GM19324 (cell line): Measurements from ENCODE around the gene UBE2G2.

Experiments used
- ATAC-seq: cut with Tn5 transposase; IDR thresholded peaks from one replicate; pipeline ENCODE4 v1.9.1; 2021; ENCODE audit warnings: mild to moderate bottlenecking, moderate library complexity; ENCODE audit not compliant: unreplicated experiment, low FRiP score

The UBE2G2 gene

DNA sequence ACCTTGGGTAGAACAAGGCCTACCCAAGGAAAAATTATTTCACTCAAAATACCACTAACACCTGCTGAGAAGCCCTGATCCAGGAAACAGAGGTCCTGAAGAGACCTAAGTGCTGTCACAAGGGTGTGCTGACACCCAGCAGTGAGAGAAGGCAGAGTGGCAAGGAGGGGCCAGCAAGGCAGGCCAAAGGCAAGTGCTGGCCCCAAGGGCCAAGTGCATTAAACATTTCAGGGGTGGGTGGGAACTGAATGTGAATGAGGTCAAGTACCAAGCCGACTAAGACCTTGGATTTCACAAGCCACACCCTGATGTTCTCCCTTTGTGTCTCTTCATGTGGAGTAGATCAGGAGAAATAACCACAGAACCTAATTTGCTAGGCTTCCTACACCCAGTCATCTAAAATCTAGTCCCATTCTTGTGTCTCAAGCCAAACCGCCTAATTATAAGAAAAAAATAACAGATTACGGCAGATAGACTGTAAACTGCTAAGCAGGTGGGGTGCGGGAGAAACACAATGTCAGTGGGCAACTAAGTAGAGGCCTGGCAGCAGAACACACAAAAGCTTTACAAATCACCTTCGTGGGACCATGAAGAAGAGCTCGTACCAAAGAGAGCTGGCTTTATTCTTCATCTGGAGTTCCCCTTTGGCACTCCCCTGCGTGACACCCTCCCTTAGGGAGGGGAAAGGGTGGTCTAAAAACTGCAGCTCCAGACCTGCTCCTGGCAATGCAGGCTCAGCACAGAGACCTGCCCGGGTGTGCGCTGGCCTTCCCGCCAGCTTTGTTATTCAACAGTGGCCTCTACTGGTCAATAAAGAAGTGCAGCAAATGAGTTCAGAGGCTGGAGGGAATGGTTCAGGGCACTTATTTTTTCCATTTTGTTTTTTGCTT is 8.7 kb downstream of the UBE2G2 start:
- ATAC-seq: no peak

DNA sequence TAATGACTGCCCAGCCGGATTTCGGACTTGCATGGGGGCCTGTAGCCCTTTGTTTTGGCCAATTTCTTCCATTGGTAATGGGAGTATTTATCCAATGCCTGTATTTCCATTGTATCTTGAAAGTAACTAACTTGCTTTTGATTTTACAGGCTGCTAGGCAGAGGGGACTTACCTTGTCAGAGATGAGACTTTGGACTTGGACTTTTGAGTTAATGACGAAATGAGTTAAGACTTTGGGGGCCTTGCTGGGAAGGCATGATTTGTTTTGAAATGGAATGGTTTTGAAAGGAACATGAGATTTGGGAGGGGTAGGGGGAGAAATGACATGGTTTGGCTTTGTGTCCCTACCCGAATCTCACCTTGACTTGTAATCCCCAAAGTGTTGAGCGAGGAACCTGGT is 9.6 kb downstream of the UBE2G2 start:
- ATAC-seq: no peak

DNA sequence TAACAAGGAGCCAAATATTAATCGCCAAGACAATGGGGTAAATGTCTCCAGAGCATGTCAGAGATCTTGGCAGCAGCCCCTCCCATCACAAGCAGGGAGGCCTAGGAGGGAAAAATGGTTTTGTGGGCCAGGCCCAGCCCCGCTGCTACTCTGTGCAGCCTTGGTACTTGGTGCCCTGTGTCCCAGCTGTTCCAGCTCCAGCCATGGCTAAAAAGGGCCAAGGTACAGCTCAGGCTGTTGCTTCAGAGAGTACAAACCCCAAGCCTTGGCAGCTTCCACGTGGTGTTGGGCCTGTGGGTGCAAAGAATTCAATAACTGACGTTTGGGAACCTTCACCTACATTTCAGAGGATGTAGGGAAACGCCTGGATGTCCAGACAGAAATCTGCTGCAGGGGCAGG is 10.4 kb downstream of the UBE2G2 start:
- no peak for ATAC-seq

DNA sequence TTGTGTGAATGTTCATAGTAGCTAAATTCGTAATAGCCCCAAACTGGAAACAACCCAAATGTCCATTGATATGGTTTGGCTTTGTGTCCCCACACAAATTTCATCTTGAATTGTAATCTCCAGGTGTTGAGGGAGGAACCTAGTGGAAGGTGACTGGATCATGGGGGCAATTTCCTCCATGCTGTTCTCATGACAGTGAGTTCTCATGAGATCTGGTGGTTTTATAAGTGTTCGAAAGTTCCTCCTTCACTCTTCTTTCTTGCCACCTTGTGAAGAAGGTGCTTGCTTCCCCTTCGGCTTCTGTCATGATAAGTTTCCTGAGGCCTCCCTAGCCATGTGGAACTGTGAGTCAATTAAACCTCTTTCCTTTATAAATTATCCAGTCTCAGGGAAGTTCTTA is 11.3 kb downstream of the UBE2G2 start:
- ATAC-seq: no peak

DNA sequence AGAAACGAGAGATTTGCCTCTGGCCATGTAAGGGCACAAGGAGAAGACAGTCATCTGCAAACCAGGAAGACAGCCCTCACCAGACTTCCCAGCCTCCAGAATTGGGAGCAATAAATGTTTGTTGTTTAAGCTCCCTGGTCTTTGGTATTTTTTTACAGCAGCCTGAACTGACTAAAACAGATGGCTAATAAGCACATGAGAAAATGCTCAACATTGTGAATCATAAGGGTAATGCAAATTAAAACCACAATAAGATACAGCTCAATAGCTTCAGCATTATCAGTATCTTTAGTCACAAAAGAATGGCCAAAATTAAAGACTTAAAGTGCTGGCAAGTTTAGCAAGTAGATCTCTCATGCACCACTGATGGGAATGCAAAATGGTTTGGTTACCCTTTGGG is 11.7 kb downstream of the UBE2G2 start:
- ATAC-seq: no peak

DNA sequence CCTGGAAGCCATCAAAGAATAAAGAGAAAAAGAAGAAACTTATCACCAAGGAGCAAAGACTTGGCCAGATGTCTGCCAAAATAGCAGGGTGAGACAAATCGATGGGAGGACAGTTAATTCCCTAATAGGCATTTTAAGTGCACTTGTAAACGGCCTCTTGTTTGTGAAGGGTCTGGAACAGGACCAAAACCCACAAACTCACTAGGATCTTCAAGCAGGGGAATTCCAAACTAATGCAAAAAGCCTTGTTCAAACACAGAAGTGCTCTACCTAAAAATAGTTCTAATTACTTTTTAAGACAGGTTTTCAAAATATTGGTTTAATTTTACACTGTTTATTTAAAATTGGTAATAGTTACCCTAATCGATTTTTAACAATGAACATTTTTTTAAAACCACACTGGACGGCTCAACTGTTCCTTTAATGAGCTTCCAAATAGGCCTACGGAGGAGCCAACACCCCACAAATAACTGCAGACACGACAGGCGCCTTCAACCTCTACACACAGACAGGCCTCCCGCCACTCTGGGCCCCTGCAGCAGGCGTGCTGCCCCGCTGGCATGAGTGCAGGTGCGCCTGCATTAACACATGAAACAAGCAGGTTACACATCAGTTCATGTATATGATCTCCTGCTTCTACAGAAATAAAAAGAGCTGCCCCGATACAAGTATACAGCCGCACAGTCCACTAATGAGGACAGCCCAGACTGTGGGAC is 15.8 kb downstream of the UBE2G2 start:
- no peak for ATAC-seq

DNA sequence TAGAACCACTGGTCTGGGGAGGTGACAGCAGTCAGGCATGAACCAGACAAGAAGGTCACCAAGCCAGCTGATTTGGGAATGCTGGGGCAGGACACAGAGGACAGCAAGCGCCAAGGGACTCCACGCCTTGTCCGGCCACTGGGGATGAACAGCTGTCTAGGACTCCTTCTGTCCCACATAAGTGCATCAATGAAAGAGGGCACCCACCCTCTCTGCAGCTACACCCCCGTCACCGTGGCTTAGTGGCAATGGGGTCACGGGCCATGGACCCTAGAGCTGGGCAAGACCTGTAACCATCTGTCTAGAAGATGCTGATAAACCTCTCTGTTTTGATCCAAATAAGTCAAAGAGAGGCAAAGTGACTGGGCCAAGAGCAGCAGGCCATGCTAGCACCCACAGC is 16.8 kb downstream of the UBE2G2 start:
- ATAC-seq: no peak

DNA sequence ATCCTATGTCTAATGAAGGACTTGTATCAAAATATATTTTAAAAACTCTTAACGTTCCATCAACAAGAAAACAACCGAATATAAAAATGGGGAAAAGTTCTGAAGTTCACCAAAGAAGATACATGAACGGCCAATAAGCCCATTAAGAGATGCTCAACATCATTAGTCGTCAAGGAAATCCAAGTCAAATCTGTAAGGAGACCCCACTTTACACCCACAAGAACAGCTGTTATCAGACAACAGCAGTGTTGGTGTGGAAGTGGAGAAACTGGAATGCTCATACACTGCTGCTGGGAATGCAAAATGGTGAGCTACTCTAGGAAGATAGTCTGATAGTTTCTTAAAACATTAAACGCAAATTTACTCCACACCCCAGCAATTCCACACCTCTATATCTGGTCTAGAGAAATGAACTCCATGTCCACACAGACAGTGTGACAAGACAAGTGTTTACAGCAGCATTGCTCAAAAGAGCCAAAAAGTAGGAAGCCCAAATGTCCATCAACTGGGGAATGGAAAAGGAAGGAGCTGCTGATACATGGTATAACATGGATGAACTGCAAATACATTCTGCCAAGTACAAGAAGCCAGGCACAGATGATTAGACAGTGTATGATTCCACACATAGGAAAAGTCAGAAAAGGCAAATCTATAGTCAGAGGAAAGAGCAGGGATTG is 18.5 kb downstream of the UBE2G2 start:
- no peak for ATAC-seq

DNA sequence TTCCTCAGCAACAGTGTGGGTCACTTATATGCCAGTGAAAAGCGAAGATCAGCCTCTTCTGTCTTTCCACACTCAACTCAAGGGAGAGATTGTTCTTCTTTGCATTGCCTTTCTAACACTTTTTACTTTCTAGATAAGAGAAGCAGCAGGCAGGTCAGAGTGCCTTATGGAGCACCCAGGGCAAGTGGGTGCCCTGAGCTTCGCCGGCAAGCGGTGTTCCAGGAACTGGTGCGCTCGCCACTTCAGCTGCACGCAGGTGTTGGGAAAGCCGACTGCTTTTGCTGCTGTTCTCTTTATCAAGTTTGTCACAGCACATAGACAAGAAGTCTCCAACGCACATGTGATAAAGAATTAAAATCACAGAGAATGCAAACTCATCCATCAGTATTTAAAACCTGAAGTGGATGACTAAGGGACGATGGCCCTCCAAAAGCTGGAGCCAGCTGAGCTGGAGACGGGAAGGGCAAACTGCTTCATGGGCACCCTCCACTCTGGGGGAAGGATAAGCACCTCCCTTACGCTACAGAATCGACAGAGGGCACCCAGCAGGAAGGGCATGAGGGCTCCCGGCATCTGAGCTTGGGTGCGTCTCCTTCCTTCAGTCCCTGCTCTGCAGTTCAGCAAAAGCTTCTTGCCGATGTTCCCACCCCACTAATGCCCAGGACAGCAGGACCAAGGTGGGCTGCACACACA is 20.7 kb downstream of the UBE2G2 start:
- no peak for ATAC-seq

DNA sequence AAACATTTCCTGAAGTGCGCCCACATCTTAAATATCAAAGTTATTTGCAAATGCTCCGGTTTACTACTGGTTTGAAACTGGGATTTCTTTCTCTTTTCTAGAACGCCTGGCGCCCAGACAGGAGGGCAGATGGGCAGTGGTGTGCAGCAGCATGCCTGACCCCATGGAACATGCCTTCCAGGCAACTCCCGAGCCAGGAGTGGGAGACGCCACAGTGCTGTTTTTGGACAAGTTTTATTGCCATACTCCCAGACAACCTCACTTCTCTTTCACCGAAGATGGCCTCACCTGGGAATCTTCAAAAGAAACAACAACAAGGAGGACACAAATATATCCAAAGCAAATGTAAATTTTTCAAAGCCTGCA is 21.5 kb downstream of the UBE2G2 start:
- ATAC-seq: no peak

DNA sequence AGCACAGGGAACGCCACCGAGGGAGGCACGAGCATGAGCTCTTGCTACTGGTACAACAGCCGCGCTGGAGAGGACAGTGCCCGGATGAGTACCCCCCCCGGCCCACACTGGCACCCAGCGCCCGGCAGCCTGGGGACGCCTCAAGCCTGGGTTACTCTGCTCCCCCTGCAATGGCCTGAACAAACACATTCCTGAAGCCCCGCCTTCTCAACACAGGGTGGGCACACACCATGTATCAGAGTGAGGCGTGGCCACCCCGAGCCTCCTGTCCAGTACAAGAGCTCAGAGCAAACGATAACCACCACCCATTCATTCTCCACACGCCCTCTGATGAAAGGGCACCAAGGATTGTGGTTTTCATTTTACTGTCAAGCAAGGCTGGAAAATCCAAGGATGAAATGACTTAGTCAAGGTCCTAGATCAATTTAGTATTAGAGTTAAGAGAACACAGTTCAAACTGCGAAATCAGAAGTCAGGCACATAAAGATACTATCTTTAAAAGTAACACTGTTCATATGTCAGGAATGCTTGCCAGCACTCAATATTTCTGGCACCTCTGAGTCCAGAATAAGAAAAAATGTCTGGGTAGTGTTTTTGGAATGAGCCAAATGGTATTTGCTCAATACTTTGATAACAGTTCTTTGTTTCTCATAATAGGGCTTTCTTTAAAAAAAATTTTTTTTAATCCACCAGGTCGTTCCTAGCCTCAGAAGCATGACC is 22.0 kb downstream of the UBE2G2 start:
- no peak for ATAC-seq

DNA sequence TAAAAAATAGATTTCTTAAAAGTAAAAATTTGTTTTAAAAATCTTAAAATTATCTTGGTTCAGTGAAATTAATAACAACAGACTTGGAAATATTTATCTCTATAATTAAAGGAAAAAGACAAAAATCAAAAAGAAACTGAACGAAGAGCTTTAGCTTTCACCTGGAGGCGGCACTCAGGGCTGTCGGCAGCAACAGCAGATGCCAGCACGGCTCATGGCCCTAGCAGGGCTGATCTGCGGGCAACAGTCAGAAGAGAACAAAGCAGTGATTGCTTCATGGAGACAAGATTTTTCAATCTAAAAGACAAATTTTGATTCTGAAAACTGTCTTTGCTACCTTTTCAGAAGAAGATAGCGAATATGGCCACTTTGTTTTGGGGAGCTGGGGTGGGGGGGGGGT is 22.6 kb downstream of the UBE2G2 start:
- no peak for ATAC-seq

DNA sequence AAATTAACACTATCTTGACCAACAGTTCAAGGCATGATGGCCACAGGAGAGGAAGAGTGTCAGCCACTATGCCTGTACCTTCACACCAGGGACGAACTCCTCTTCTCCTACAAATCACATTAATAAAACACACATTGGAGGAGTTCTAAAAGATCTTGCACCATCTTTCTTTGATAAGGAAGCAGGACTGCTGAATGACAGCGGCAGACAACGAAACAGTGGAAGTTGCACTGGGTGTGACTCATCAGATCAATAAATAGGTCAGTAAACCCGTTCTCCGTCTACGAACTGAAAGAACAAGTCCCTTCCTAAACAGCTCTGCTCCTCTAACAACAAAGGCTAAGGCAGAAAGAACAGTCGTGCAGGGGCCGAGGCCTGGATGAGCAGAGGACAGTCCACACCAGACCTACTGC is 23.1 kb downstream of the UBE2G2 start:
- no peak for ATAC-seq

DNA sequence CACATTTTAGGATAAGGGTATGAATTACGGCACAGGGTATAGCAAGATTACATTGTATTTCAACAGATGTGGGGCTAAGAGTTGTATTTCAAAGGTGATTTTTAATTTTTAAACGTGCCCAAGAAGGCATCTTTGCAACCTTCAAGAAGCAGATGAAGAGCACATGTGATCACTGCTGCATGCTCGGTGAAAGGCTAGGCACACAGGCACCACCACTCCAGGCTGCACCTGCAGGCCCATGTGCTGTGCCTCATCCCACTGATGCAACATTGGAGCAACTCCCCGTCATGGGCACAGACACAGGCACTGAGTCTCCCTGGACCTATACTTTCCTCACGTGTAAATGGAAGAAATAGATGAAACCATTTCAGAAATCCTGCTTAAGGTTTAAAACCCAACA is 23.5 kb downstream of the UBE2G2 start:
- ATAC-seq: no peak

DNA sequence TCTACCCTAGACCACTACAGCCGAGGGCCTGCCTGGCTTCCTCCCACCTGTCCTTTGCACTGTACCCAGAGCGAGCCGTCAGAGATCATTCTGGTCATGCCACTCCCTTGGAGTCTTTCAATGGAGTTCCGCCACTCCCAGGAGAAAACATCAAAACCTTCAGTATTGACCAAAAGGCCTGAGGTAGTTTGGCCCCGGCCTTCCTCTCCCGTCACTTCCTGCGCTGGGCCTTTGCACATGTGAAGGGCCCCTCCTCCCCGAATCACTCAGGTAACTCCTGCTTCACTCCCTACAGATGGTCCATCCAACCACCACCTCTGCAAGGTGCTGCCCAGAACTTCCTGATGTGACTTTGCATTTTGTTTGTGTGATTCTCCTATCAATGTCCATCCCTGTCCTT is 26.6 kb downstream of the UBE2G2 start:
- no peak for ATAC-seq

DNA sequence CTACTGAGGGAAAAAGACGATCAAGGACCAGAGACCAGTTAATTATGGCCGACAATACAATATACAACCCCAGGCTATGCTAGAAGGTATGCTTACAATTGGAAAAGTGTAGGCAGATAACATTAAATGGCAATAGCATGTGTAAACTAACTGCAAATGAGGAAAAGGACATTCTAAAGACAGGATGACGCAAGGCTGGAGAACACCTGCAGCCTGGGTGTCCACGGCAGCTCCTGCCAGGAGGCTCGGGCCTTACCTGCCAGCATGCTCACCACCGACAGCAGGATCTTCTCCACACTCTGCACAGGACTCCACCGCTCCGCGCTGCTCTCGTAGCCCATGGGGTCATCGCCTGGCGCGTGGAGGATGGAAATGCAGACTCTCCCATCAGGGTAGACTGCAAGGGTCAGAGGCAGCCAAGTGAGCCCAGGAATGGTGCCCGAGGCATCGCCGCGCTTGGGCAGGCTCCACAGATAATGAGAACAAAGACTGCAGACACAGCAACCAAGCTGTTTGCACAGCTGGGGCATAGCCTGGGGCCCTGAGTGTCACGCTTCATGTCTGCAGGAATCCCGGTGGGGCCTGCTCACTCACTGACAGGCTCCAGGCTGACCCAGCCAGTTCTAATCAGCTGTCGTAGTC is 28.2 kb downstream of the UBE2G2 start:
- no peak for ATAC-seq

DNA sequence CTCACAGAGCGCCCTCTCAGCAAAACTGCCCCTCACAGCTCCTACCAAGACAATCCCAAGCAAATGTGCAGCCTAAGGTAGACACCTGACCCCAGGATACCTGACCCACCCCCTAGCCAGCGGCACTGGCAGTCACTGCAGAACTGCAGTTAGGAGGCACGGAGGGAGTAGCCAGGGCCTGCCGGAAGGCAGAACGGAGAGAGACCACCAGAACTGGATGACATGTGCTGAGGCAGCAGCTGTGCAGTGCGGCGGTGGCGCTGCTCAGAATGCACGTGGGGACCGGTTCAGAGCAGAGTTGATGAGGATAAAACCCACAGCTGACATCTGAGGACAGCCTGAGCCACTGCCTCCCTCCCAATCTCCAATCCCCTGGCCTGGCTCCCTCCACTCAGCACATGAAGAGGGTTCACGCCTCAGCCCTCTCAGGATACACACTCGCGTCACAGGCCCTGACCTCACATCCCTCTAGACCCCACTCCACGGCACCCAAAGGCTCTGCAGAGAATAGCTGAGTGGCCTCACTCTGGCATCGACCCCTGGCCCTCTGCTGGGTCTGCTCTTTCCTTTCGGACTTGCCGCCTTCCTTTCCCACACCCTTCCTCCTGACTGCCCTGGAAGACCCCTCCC is 29.6 kb downstream of the UBE2G2 start:
- ATAC-seq: no peak

DNA sequence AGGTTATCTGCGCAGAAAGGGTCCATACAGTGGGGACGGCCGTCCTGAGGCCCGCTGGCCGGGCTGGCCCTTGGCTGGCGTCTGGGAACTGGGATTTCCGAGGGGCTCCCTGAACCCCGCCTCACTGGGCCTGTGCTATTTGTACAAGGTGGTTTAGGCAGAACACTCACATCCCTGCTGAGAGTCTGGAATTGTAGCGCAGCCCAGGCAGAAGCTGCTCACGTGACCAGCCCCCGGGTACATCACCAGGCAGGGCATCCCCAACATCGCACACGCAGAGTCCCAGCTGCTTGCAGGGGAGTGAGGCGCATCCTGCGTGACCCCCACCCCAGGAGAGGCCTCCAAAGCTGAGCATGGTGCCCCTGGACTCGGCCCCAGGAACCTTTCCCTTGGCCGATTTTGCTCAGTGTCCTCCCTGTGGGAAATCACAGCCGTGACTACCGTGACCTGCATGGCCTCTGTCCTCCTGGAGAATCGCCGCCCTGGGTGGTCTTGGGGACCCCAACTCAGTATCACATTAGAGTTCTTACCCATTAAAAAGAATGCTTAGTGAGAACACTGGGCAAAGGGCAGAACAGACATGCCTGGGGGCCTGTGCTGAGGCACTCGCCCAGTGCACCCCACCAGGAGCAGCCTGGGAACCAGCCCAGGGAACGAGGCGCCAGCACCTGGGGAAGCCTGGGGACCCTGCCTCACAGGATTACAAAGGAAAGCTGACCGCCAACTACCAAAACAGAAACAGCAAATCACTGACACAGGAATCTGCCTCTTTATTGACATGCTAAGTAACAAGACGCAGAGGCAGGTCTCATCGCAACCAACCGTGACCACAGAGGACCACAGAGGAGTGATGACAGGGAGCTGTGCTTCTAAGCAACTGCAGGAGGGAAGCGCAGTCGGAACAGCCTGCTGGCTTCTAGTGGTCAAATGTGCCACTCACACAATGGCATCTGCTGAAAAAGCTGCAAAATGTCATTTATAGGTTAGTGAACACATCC is 33.5 kb downstream of the UBE2G2 start:
- ATAC-seq: no peak
